Measurements from ENCODE around the gene AGRN. TPM values are rescaled to one million over a fixed set of nuclear protein-coding genes. Genes with fewer than 3 reads are reported as not detected.
A peak's percentile ranks its signal among the peaks of the same experiment; 100 is the strongest.

AGRN gene
- total RNA-seq, 3 donors from 2014 or later (not counting 1 experiment from before 2014, with no cell fraction given) = 4.1 to 5.0 (median 4.6) TPM

DNA sequence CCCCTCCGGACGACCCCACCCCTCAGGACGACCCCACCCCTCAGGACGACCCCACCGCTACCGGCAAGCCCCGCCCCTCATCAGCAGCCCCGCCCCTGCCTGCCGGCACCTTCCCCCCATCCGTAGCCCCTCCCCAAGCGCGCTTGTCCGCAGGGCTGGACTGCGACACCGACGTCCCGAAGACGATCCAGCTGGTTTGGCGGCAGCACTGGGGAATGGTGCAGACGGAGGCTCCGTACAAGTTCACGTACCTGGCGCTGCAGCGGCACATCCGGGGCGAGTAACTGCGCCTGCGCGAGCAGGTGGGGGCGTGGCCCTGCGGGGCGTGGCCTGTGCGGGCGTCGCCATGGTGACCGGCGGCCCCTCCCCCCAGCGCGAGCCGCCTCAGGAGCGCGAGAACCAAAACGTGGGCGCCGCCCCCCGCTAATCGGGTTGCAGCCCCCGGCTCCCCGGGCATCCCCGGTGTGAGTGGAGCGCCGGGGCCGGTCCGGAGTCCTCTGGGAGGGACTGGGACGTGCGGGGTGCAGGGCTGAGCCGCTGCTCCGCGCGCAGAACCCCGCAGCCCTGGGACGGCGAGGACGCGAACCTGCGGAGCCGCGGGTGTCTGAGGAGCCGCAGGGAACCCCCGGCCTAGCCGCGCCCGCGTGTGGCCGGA is 49.3 kb downstream of the AGRN start:
- Mint-ChIP-seq H3K9me3 (no peaks in the 10 kb centered on the region), H3K4me3 (peak overlapping the region; percentile 83), H3K4me1 (peaks cover 0 to 8% of the 10 kb centered on the region in 2 donors), H3K36me3 (no peaks in the 10 kb centered on the region), H3K27ac (peak overlapping the region in 1 of 2 donors; percentile 56), H3K27me3 (ENCODE audit: low read depth in 2 of 2) (no peaks in the 10 kb centered on the region)
- peaks cover 24% of the 10 kb centered on the region for H3K4me1 ChIP-seq (ENCODE audit: control insufficient read depth, insufficient read depth, low read length)
- ATAC-seq = peak; percentile 63 to 74 (median 72)
- intact Hi-C loops (cut with micrococcal nuclease) = no loop called here
- H3K27me3 ChIP-seq (ENCODE audit: control insufficient read depth, insufficient read depth, low read length) = no peaks in the 10 kb centered on the region
- H3K4me3 ChIP-seq (ENCODE audit: low read length) = peak overlapping the region; percentile 66
- no peaks in the 10 kb centered on the region for H3K36me3 ChIP-seq (ENCODE audit: control insufficient read depth, insufficient read depth, low read length)
- no peak for TF ChIP-seq CTCF (IDR thresholded peaks at IDR 0.05)
- H3K9me3 ChIP-seq (ENCODE audit: control insufficient read depth, insufficient read depth, low read length) = no peaks in the 10 kb centered on the region
- 5% methylated on average over 72 of the region's 75 CpGs for WGBS (ENCODE audit: insufficient coverage)
- peak; percentile 90 to 95 for DNase-seq
- H3K27ac ChIP-seq (ENCODE audit: low read length) = peak overlapping the region; percentile 41

GRCh38 chr1:1069711-1070676 is 50.1 kb downstream of the AGRN start:
- DNase-seq = peak in 1 of 2 donors; percentile 44
- H3K36me3 ChIP-seq (ENCODE audit: control insufficient read depth, insufficient read depth, low read length) = no peaks in the 10 kb centered on the region
- Mint-ChIP-seq H3K4me1 (peaks cover 0 to 5% of the 10 kb centered on the region in 2 donors), H3K27ac (peak overlapping the region in 1 of 2 donors; percentile 79), H3K4me3 (peak overlapping the region; percentile 21), H3K9me3 (no peaks in the 10 kb centered on the region), H3K27me3 (ENCODE audit: low read depth in 2 of 2) (peaks cover 0 to 4% of the 10 kb centered on the region in 2 donors), H3K36me3 (no peaks in the 10 kb centered on the region)
- WGBS (ENCODE audit: insufficient coverage) = 70% methylated on average over 40 of the region's 40 CpGs
- H3K9me3 ChIP-seq (ENCODE audit: control insufficient read depth, insufficient read depth, low read length) = no peaks in the 10 kb centered on the region
- peaks cover 20% of the 10 kb centered on the region for H3K4me1 ChIP-seq (ENCODE audit: control insufficient read depth, insufficient read depth, low read length)
- ATAC-seq = peak in 2 of 3 donors; percentile 4 to 23
- no peak for TF ChIP-seq CTCF (IDR thresholded peaks at IDR 0.05)
- intact Hi-C loops (cut with micrococcal nuclease) = no loop called here
- no peak overlapping the region for H3K4me3 ChIP-seq (ENCODE audit: low read length)
- no peaks in the 10 kb centered on the region for H3K27me3 ChIP-seq (ENCODE audit: control insufficient read depth, insufficient read depth, low read length)
- H3K27ac ChIP-seq (ENCODE audit: low read length) = peak overlapping the region; percentile 43

GRCh38 chr1:1071486-1072298 is 51.8 kb downstream of the AGRN start:
- DNase-seq (no peak), ATAC-seq (no peak)
- Mint-ChIP-seq H3K36me3 (no peaks in the 10 kb centered on the region), H3K27ac (no peak overlapping the region), H3K27me3 (ENCODE audit: low read depth in 2 of 2) (peaks cover 0 to 4% of the 10 kb centered on the region in 2 donors), H3K4me1 (peaks cover 0 to 5% of the 10 kb centered on the region in 2 donors), H3K4me3 (peak overlapping the region; percentile 13), H3K9me3 (no peaks in the 10 kb centered on the region)
- no peak for TF ChIP-seq CTCF (IDR thresholded peaks at IDR 0.05)
- Histone ChIP-seq H3K27me3 (ENCODE audit: control insufficient read depth, insufficient read depth, low read length) (no peaks in the 10 kb centered on the region), H3K9me3 (ENCODE audit: control insufficient read depth, insufficient read depth, low read length) (no peaks in the 10 kb centered on the region), H3K27ac (ENCODE audit: low read length) (no peak overlapping the region), H3K4me1 (ENCODE audit: control insufficient read depth, insufficient read depth, low read length) (peaks cover 20% of the 10 kb centered on the region), H3K36me3 (ENCODE audit: control insufficient read depth, insufficient read depth, low read length) (no peaks in the 10 kb centered on the region), H3K4me3 (ENCODE audit: low read length) (no peak overlapping the region)
- intact Hi-C loops (cut with micrococcal nuclease) = no loop called here
- 83% methylated on average over 56 of the region's 56 CpGs for WGBS (ENCODE audit: insufficient coverage)
